Stimulated activated CD8-positive, alpha-beta memory T cell treated with anti-CD3 and anti-CD28 coated beads, Interleukin-7, amount 100 ng/mL, for 48 hours (primary cell): Measurements from ENCODE around the gene ARMH1.
"Not testable (repeated sequence)": the region's sequence is repeated elsewhere in the genome, so short reads cannot be mapped to it uniquely, and the experiment has no call there.

ENCODE experiments used
- DNase-seq, 2 donors: peaks; one replicate each; pipeline ENCODE4 v3.0.0-alpha.2; 2020; ENCODE audit warnings: low read depth in 1 of 2; ENCODE audit errors: extremely low read depth in 1 of 2

ARMH1 gene

DNA sequence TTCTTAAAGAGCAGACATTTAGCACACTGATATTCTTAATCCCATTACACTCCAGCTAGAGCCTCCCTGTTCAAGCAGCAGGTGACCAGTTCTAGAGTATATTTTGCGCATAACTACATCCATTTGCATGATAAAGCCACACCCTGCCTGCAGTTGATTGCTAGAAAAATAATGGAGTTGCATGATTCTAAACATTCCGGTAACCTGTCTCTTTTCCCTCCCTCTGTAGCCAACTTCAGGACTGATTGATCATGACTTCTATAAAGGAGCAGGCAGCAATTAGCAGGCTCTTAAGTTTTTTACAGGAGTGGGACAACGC is 14.9 kb downstream of the ARMH1 start:
- no peak for DNase-seq

DNA sequence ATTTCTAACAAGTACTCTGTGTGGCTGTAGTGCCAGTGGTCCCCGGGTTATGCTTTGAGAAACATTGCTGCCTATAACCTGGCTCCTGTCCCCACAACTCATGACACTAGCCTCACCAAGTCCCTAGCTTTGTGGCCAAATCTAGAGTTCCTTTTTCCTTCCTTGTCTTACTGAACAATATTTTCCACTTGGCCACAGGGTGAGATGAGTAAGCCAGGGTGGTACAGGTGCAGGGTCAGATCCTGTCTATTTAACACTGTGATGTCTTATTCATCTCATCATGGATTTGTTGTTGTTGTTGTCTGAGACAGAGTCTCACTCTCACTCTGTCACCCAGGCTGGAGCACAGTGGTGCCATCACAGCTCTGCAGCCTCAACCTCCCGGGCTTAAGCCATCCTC is 18.6 kb downstream of the ARMH1 start:
- no peak for DNase-seq

DNA sequence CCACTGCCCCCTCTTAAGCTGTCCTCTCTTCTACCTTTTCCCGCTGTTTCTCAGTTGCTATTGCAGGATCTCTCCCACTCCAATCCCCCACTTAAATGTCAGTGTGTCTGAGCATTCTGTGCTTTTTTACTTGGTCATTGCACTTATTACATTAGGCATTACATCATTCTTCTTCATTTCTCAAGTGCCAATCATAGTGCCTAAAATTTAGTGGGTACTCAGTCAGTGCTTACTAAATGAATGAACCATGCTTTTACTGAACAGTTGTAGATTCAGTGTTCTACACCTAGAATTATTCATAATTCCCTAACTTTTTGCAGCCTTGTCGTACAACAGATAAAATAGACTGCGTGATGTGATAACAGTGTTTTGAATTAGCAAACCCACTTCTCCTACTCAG is 19.4 kb downstream of the ARMH1 start:
- DNase-seq, result no peak

DNA sequence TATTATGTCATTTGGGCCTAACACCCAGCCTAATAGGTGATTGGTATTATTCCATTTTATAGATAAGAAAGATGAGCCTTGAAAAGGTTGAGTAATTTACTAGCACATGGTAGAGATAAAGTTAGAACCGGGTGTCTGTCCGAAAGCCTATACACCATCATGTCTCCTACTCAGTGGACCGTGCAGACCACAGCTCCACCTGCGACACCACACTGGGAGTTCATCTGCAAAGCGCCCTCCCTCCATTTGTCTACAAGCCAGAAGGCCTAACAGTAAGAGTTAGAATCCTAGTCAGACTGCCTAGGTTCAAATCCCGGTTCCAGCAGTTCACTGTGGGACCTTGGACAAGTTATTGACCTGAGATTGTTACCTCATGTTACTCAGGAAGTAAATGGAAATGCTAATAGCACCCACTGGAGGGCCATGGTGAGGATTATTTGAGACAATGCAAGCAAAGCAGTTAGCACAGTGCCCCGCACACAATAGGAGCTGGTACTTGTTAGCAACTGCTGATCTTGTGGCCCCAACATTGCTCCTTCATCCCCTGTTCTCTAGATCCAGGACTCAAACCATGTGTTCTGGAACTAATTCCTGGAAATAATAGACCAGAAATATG is 20.5 kb downstream of the ARMH1 start:
- DNase-seq, result no peak

DNA sequence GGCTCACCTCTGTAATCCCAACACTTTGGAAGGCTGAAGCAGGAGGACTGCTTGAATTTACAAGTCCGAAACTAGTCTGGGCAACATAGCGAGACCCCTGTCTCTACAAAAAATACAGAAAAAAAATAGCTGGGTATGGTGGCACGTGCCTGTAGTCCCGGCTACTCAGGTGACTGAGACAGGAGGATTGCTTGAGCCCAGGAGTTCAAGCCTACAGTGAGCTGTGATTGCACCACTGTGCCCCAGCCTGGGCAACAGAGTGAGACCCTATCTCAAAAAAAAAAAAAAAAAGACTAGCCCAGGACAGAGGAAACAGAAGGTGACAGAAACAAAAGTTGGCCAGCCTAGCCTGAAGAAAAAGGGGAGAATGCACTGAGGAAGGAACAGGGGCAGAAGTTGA is 21.2 kb downstream of the ARMH1 start:
- no peak for DNase-seq

DNA sequence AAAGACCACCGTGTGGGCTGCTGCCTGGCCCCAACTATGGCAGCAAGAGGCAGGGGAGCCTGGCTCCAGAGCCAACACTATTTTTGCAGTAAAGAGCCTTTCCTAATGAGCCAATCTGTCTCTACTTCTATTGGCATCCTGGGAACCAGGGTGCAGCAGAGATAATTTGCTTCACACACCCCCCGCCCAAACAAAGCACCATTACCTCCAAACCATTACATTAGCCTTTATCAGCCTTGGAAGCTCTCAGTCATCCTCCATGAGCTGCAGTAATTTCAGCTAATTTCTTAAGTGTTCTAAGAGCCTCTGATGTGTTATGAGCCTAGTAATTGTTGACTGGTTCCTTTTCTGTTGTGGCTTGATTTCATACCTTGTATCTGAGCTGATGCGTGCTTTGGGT is 21.6 kb downstream of the ARMH1 start:
- no peak for DNase-seq

DNA sequence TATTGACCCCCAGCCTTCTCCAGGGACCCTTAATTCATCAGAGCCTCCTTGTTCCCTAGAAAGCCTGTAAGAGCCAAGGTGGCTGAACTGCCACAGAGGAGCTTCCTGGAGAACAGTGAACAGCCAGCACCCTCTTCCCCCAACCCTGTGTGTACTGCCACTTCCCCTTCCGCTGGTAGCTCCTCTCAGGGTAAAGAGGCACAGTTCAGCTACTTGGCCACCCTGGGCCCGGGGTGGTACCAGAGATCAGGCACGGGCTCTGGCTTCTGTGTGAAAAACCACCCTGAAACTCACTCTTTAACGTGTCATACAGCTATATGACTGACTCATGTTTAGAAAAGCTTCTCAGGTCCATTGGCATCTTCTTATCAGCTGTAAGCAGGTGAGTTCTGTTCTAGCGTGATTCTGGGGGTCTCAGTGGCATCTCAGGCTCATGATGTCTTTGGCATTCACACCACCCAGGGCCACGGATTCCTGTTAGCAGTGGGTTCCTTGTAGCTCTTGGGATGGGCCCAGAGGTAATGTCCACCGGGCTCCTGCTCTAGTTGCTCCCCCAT is 22.4 kb downstream of the ARMH1 start:
- DNase-seq, result no peak

DNA sequence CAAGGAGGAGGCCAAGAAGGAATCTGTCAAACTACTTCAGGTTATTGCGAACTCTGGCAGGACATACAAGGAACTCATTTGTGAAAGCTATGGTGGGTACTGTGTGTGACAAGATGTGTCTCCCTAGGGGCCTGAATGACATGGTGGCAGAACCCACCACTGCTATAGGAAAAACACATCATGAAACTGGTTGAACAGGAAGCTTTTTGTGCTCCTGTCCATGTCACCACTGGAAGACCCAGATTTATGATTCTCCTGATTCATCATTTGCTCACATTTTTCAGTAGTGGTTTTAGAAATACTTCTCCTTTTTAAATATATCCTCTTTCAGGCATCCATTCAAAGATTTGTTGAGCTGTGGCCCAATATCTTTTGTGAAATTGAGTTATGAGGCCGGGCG is 23.6 kb downstream of the ARMH1 start:
- no peak for DNase-seq

DNA sequence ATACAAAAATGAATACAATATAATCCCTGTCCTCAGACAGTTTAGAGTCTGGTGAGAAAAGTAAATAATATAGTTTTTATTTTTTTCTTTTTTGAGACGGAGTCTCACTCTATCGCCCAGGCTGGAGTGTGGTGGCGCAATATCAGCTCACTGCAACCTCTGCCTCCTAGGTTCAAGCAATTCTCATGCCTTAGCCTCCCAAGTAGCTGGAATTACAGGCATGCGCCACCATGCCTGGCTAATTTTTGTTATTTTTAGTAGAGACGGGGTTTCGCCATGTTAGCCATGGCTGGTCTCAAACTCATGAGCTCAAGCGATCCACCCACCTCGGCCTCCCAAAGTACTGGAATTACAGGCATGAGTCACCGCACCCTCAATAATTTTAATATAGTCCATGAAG is 24.9 kb downstream of the ARMH1 start:
- DNase-seq, result not testable (repeated sequence)

DNA sequence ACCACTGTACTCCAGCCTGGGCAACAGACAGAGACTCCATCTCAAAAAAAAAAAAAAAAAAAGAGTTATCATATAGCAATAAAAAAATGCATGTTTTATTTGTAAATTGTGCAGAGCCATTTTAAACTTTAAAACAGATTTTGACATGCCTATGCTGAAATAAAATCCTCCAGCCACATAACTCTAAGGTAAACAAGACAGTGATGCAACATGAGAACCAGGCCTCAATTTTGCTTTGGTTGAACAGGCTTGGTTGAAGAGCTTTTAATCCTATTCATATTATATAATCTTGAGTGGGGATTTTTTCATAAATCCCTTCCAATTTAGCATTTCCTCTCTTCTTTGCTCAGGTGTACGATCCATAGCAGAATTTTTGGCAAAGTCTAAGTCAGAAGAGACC is 26.1 kb downstream of the ARMH1 start:
- no peak for DNase-seq

DNA sequence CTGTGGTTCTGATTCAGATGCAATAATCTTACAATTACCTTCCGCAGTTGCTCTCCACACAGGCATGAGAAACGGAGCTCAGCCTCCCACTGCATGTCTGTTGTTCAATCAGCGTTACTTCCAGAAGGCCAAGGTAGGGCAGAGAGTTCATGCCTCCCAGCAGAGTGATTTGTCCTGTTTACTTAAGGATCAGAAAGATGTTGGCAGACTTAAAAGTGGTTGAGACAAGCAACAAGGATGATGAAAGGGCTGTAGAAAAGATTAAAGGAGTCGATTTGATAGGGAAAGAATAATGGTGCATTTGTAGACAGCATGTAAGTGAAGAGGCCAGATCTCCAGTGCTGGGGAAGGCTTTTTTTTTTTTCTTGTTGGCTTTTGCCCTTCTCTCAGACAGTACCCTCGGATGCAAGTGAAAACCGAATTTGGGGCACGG is 26.6 kb downstream of the ARMH1 start:
- DNase-seq, result no peak

DNA sequence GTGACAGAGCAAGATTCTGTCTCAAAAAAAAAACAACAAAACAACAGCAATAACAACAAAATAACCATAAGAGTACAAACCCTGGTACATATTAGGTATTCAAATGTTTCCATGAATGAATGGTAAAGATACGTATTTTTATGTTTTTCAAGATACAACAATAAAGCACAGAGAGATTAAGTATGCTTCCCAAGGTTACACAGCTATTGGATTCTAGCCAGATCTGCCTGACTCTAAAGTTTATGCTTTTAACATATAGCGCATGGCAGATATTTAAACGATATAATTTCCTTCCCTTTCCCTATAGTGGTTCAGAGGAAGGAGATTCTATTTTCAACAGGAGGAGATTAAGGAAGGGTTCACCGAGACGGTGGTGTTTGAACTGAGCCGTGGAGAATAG is 31.0 kb downstream of the ARMH1 start:
- no peak for DNase-seq

DNA sequence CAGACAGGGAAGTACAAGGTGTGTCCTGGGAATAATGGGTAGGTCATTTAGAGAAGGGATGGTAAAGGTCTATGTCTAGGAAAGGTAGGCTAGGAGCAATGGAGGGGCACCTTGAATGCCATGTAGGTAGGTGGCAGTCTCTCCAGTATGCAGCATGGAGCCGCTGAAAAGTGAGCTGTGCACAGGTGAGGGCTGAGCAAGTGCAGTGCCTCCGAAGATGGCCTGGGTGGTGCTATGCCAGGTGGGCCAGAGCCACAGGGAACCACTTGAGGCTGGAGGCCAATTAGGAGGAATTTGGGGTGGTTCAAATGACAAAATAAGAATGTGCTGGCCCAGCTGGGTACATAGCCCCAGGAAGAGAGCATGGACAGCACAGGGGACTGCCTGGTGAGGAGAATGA is 31.4 kb downstream of the ARMH1 start:
- DNase-seq, result no peak

DNA sequence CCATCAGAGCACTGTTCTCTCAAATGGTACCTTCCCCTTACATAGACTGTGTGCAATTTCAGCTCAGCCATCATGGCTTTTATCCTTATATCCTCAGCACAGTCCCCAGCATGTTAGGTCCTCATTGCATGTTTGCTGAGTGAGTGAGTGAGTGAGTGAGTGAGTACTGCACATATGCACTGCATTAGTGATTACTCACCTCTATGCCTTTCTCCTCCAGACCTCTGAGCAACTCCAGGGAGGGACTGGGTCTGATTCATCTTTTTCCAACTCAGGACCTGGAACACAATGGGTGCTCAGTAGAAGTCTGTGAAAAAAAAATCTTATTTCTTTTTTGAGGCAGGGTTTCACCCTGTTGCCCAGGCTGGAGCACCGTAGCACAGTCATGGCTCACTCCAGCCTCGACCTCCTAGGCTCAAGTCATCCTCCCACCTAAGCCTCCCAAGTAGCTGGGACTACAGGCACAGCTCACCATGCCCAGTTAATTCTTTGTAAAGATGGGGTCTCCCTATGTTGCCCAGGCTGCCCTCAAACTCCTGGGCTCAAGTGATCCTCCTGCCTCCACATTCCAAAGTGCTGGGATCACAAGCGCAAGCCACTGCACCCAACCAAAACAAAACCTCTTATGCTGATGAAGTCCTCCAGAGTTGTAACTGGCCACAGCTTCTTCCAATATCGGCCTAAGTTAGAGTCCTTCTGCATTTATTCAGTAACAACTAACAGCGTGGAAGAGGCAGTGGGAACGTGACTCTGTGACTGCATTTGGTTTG is 32.8 kb downstream of the ARMH1 start:
- no peak for DNase-seq

DNA sequence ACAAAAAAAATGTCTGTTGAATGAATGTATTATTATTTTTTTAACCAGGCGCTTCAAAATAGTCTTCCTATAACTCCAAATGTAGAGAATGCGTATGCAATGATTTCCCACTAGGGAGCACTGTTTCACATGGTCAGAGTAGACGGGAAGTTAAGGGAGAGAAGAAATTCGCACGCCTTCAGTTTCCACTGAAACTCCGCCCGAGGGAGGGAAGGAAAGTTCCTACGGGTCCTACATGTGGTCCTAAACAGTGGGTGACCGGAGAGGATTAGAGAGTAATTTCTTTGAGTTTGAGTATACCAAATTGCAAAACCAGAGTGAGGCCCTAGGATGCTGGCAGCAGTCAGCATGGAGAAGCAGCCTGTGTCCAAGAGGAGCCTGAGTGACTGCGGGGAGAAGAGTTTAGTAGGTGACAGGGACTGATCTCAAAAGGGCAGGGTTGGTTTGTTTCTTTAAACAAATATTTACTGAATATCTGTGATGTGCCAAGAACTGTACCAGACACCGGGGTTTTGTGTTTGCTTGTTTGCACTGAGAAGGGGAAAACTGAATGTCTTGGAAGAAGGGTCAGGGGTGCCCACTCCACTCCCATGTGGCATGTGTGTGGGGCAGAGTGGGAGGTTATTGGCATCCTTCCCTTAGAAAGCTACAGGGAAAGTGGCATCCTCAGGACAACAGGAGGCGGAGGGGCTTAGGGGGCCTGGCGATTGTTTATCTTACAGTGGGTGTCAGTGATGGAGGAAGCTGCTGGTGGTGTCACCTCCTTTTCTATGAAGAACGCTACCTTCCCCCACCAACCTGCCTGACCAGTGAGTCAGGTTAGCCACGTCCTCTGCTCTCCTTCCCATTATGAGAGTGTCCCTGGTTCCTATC is 33.7 kb downstream of the ARMH1 start:
- DNase-seq, result no peak

DNA sequence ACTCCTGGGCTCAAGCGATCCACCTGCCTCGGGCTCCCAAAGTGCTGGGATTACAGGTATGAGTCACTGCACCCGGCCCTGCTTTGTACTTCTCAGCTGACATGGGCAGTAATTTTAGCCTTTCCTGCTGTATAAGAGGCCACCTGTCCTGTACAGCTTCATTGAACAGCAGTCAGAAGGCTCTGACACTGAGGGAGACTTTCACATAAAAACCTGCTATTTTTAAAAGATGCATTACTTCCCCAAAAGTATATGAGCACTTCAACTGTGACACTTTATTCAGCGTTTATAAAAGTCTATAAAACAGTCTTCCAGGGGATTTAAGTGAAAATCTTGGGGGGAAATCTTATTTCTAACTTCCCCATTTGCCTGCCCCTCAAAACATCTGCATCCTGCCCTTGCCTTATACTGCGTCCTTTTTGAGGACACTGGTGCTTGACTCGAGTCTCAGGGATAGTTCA is 38.8 kb downstream of the ARMH1 start:
- no peak for DNase-seq

DNA sequence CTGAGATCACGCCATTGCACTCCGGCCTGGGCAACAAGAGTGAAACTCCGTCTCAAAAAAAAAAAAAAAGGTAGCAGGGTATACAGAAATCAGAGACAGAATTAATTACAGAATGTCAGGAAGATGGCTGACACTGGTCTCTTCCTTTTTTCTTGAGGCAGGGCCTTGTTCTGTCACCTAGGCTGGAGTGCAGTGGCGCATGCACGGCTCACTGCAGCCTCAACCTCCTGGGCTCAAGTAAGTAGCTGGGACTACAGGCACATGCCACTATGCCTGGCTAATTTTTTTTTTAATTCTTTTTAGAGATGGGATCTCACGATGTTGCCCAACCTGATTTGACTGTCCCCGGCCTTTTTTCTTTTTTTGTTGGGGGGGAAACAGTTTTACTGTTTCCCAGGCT is 40.0 kb downstream of the ARMH1 start:
- DNase-seq, result no peak

DNA sequence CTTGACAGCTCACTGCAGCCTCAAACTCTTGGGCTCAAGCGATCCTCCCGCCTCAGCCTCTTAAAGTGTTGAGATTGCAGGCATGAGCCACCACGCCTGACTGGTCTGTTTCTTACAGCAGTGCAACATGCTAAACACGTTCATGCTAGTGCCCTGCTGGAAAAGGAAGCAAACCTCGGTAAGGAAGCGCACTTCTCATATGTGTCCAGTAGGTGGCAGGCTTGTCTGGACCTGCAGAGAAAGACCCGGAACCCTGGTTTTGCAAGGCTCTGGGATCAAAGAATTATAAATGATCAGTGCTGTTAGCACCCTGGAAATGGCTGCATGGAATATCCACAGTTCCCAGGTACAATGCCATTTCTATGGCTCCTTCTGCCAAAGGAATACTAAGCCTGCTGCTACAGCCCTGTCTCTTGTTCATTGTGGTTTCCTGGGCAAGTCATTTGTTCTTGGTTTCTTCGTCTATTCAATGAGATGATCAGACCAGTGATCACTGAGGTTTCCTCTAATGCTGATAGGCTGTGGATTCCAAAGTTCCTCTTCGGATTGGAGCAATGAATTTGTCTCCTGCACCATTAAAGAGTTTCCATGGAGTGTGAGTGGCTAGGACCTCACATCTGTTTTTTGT is 40.5 kb downstream of the ARMH1 start:
- DNase-seq, result no peak

DNA sequence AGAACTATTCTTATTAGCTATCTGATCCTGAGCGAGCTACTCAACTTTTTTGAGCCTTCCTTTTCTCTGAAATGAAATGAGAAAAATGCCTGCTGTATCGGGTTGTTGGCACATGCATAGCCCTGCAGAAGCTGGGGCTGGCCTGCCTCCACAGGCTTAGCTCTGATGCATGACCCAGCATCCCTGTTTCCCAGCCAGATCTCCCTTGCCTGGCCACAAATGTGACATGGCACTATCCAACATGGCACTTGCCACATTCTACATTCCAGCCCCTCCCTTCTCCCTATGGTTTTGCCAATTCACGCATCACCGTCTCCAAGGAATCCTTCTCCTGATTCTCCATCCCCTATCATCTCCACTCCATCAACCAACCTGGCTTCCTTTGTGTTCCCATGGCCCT is 42.6 kb downstream of the ARMH1 start:
- DNase-seq, result no peak

DNA sequence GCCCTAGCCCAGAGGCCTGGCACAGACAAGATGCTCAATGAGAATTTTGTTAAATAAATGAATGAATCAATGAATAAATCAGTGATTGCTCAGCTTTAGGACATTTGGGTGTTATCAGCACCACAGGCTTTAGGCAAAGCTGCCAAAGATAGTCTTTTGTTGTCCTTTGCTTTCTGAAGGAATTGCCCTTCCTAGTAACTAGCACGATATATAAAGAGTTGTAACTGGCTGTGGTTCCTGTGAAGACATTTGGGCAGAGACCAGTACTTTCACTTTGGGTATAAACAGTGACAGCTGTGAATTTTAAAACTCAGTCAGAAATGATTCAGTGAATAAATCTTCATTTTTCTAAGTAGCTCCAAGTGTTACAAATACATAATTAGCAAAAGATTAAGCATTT is 43.1 kb downstream of the ARMH1 start:
- DNase-seq, result no peak

DNA sequence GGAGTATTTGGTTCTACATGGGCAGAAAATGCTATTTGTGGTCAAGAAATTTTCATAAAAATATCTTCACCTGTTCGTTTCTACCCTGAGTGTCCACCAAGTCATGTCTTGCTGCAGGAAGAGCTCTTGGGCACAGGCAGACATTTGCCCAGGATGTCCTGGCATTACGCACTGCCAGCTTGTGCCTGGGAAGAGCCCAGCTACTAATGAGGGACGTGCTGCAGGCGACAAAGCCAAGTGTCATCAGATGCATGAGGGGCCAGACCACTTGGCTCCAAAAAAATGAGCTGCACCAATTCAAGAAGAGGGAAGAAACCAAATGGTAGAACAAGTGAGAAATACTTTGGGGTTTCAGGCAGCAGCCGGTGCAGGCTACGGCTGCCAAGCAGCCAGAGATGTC is 43.6 kb downstream of the ARMH1 start:
- no peak for DNase-seq
